H9 (cell line): ENCODE results near the gene WIZ. TPM values are rescaled to one million over a fixed set of nuclear protein-coding genes. Genes with fewer than 3 reads are reported as not detected.

ENCODE experiments used
- DNase-seq: peaks from one replicate; pipeline ENCODE4 v3.0.0-alpha.2; 2017
- H2AFZ ChIP-seq: one replicate; pipeline ENCODE4 v1.6.1; 2013; ENCODE audit warnings: mild to moderate bottlenecking, low read length, control low read depth, moderate library complexity
- H2AK5ac ChIP-seq: 2 replicates; pipeline ENCODE4 v1.6.1; 2013; ENCODE audit warnings: low read length, control low read depth, mixed read lengths; ENCODE audit not compliant: insufficient read length
- H2BK120ac ChIP-seq: one replicate; pipeline ENCODE4 v1.6.1; 2013; ENCODE audit warnings: low read depth, mild to moderate bottlenecking, low read length, control low read depth, inconsistent platforms; ENCODE audit not compliant: poor library complexity, severe bottlenecking
- H2BK12ac ChIP-seq: 2 replicates; pipeline ENCODE4 v1.6.1; 2013; ENCODE audit warnings: low read length, control low read depth, mixed read lengths, low read depth; ENCODE audit not compliant: insufficient read length
- H2BK15ac ChIP-seq: 2 replicates; pipeline ENCODE4 v1.6.1; 2013; ENCODE audit warnings: low read depth, low read length, control low read depth
- H2BK20ac ChIP-seq: one replicate; pipeline ENCODE4 v1.6.1; 2013; ENCODE audit warnings: low read depth, mild to moderate bottlenecking, low read length, control low read depth, inconsistent platforms; ENCODE audit not compliant: poor library complexity, severe bottlenecking
- H2BK5ac ChIP-seq: 2 replicates; pipeline ENCODE4 v1.6.1; 2013; ENCODE audit warnings: low read length, control low read depth, mixed read lengths; ENCODE audit not compliant: insufficient read length
- H3K14ac ChIP-seq: 2 replicates; pipeline ENCODE4 v1.6.1; 2013; ENCODE audit warnings: low read length, control low read depth; ENCODE audit not compliant: insufficient read depth
- H3K18ac ChIP-seq: 2 replicates; pipeline ENCODE4 v1.6.1; 2013; ENCODE audit warnings: low read depth, mild to moderate bottlenecking, mixed read lengths, low read length, control low read depth; ENCODE audit not compliant: insufficient read length
- H3K23ac ChIP-seq: 2 replicates; pipeline ENCODE4 v1.6.1; 2013; ENCODE audit warnings: low read length, control low read depth, mixed read lengths, low read depth; ENCODE audit not compliant: insufficient read length
- H3K23me2 ChIP-seq: 2 replicates; pipeline ENCODE4 v1.6.1; 2013; ENCODE audit warnings: low read depth, mild to moderate bottlenecking, mixed read lengths, low read length, control low read depth; ENCODE audit not compliant: insufficient read length, poor library complexity, severe bottlenecking
- H3K27ac ChIP-seq: 2 replicates; pipeline ENCODE4 v1.5.1; 2013; ENCODE audit warnings: low read length, control low read depth, mixed read lengths, low read depth; ENCODE audit not compliant: insufficient read length
- H3K27me3 ChIP-seq: 2 replicates; pipeline ENCODE4 v1.6.1; 2013; ENCODE audit warnings: low read length, control low read depth, inconsistent platforms; ENCODE audit not compliant: insufficient read depth
- H3K4ac ChIP-seq: 2 replicates; pipeline ENCODE4 v1.6.1; 2013; ENCODE audit warnings: low read depth, mild to moderate bottlenecking, control low read depth, inconsistent platforms, low read length, moderate library complexity
- H3K4me1 ChIP-seq: 2 replicates; pipeline ENCODE4 v1.6.1; 2013; ENCODE audit warnings: low read length, control low read depth, inconsistent platforms; ENCODE audit not compliant: insufficient read depth
- H3K4me2 ChIP-seq: 2 replicates; pipeline ENCODE4 v1.6.1; 2013; ENCODE audit warnings: low read length, control low read depth, mixed read lengths; ENCODE audit not compliant: insufficient read length, insufficient read depth
- H3K56ac ChIP-seq: 2 replicates; pipeline ENCODE4 v1.6.1; 2013; ENCODE audit warnings: low read depth, mild to moderate bottlenecking, mixed read lengths, low read length, control low read depth; ENCODE audit not compliant: insufficient read length
- H3K79me1 ChIP-seq: 2 replicates; pipeline ENCODE4 v1.6.1; 2013; ENCODE audit warnings: low read depth, mild to moderate bottlenecking, moderate library complexity, low read length, control low read depth, inconsistent platforms; ENCODE audit not compliant: insufficient read depth, poor library complexity, severe bottlenecking
- H3K79me2 ChIP-seq: 2 replicates; pipeline ENCODE4 v1.6.1; 2013; ENCODE audit warnings: low read length, control low read depth, inconsistent platforms; ENCODE audit not compliant: insufficient read depth
- H3K9ac ChIP-seq: 2 replicates; pipeline ENCODE4 v1.6.1; 2013; ENCODE audit warnings: low read length, control low read depth, mixed read lengths; ENCODE audit not compliant: insufficient read length; ENCODE audit errors: extremely low read depth
- H3K9me3 ChIP-seq: one replicate; pipeline ENCODE4 v1.6.1; 2013; ENCODE audit warnings: low read depth, low read length, inconsistent platforms; ENCODE audit not compliant: control insufficient read depth
- H3T11ph ChIP-seq: one replicate; pipeline ENCODE4 v1.6.1; 2013; ENCODE audit warnings: mild to moderate bottlenecking, low read length, control low read depth, inconsistent platforms
- H4K20me1 ChIP-seq: one replicate; pipeline ENCODE4 v1.6.1; 2013; ENCODE audit not compliant: control insufficient read depth, insufficient read length, insufficient read depth
- H4K5ac ChIP-seq: 2 replicates; pipeline ENCODE4 v1.6.1; 2013; ENCODE audit warnings: low read depth, mild to moderate bottlenecking, mixed read lengths, low read length, control low read depth; ENCODE audit not compliant: insufficient read length
- H4K8ac ChIP-seq: replicated peaks from 2 replicates; pipeline ENCODE4 v1.6.1; 2013; ENCODE audit warnings: low read length, control low read depth, mixed read lengths, low read depth; ENCODE audit not compliant: insufficient read length
- H4K91ac ChIP-seq: 2 replicates; pipeline ENCODE4 v1.6.1; 2013; ENCODE audit warnings: low read depth, mild to moderate bottlenecking, moderate library complexity, mixed read lengths, low read length, control low read depth; ENCODE audit not compliant: insufficient read length
- H3K27ac Mint-ChIP-seq, 3 experiments: 2 replicates in 2 of 3; 3 replicates in 1 of 3; pipeline ENCODE4 v1.8.0; 2020 to 2021; ENCODE audit warnings: mixed read lengths in 3 of 3, mild to moderate bottlenecking in 1 of 3, moderate library complexity in 1 of 3
- H3K27me3 Mint-ChIP-seq: 2 replicates; pipeline ENCODE4 v1.8.0; 2021; ENCODE audit warnings: low read depth, mild to moderate bottlenecking, moderate library complexity, mixed read lengths
- H3K36me3 Mint-ChIP-seq, 3 experiments: 2 replicates in 2 of 3; 3 replicates in 1 of 3; pipeline ENCODE4 v1.8.0; 2020 to 2021; ENCODE audit warnings: low read depth in 3 of 3, mixed read lengths in 3 of 3; ENCODE audit not compliant: insufficient read depth in 1 of 3
- H3K4me1 Mint-ChIP-seq, 2 experiments: 2 replicates each; pipeline ENCODE4 v1.8.0; 2020; ENCODE audit warnings: mixed read lengths in 2 of 2
- H3K4me3 Mint-ChIP-seq, 2 experiments: 2 replicates in 1 of 2; 3 replicates in 1 of 2; pipeline ENCODE4 v1.8.0; 2020 to 2021; ENCODE audit warnings: mild to moderate bottlenecking in 2 of 2, mixed read lengths in 2 of 2, moderate library complexity in 1 of 2
- H3K9me3 Mint-ChIP-seq, 2 experiments: 2 replicates in 1 of 2; 3 replicates in 1 of 2; pipeline ENCODE4 v1.8.0; 2020; ENCODE audit warnings: mild to moderate bottlenecking in 2 of 2, mixed read lengths in 2 of 2, moderate library complexity in 1 of 2
- WGBS: extraction: QIAGEN DNeasy Blood & Tissue Kit; methylation state at CpG from one replicate; pipeline ENCODE4 v1.1.7; 2013; ENCODE audit warnings: missing lambda C conversion rate, low lambda C conversion rate, mixed read lengths; ENCODE audit not compliant: insufficient read length; ENCODE audit errors: extremely low coverage; 5-methylcytosine and 5-hydroxymethylcytosine counted together
- total RNA-seq: library from RNA; stranded (reverse); gene quantifications from 2 replicates; pipeline ENCODE4 v1.2.1, GENCODE V29; 2021
- TF ChIP-seq, protein P1 (sequence below): fragments of 200-600 bp; sonication (generic); conservative IDR thresholded peaks from 3 replicates; pipeline ENCODE4 v1.8.0; 2021; ENCODE audit warnings: antibody characterized with exemption, mild to moderate bottlenecking

The WIZ gene
- total RNA-seq, 1 experiment from 2014 or later = 33.3 TPM

DNA sequence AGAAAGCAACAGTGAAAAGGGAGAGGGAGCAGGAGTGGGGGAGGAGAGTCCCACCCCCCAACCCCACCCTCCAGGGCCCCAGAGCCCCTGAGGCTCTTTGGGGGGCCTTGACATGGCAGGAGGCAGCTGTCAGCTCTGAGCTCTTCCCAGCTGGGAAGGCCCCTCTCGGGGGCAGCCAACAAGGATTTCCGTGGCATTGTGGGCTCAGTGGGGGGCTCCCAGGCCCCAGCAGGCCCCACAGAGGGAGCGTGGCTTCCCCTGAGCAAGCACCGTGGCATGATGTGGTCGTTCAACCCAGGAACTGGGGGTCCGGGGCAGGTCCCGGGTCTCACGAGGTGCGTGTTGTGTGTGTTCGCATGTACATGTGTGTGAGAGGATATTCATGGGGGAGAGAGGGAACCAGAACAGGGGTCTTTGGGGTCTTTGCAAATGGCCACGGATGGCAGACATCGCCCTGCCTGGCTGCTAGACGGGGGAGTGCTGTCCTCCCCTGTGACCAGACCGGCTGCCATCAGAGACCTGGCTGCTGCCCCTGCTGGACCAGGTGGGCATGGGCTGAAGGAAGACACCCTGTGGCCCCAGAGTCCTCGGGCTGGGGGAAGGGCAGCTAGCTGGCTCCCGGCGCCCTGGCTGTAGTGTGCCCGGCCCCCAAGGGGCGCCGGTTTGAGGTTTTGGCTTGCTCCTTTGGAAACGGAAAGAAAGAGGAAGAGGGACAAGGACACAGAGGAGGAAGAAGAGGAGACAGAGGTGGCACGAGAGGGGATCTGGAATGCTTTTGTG lies 27.3 kb downstream of the WIZ start:
- H2BK12ac ChIP-seq = no peak overlapping the region
- no peak overlapping the region for H3K4me2 ChIP-seq
- Mint-ChIP-seq H3K27me3 (no peaks in the 10 kb centered on the region), H3K27ac (no peak overlapping the region), H3K4me3 (no peak overlapping the region), H3K36me3 (peaks cover 35 to 46% (median 44%) of the 10 kb centered on the region in 3 experiments), H3K4me1 (peaks cover 7 to 11% of the 10 kb centered on the region in 2 experiments), H3K9me3 (peaks cover 0 to 3% of the 10 kb centered on the region in 2 experiments; a peak in 2 of 5 replicates)
- no peak overlapping the region for H3K14ac ChIP-seq
- no peaks in the 10 kb centered on the region for H3K9me3 ChIP-seq
- no peak overlapping the region for H3K4ac ChIP-seq
- no peak for DNase-seq
- no peak overlapping the region for H3T11ph ChIP-seq
- no peak overlapping the region for H2BK20ac ChIP-seq
- H4K20me1 ChIP-seq = no peaks in the 10 kb centered on the region
- H3K4me1 ChIP-seq = no peaks in the 10 kb centered on the region
- no peak overlapping the region for H3K9ac ChIP-seq
- peaks cover 6% of the 10 kb centered on the region for H3K23me2 ChIP-seq
- no peak overlapping the region for H3K18ac ChIP-seq
- no peak overlapping the region for H2BK15ac ChIP-seq
- peaks cover 7% of the 10 kb centered on the region for H3K79me1 ChIP-seq
- no CpG with 5 or more reads among the region's 22 CpGs for WGBS
- no peak overlapping the region for H2AFZ ChIP-seq
- no peaks in the 10 kb centered on the region for H3K27me3 ChIP-seq
- H3K23ac ChIP-seq = no peak overlapping the region
- H3K79me2 ChIP-seq = peaks cover 11% of the 10 kb centered on the region; the same call in 1 of the 2 replicates
- H4K8ac ChIP-seq = no peak overlapping the region
- H2BK120ac ChIP-seq = no peak overlapping the region
- H2AK5ac ChIP-seq = no peak overlapping the region
- no peak overlapping the region for H3K27ac ChIP-seq
- H3K56ac ChIP-seq = no peak overlapping the region
- no peak overlapping the region for H4K5ac ChIP-seq
- no peak overlapping the region for H2BK5ac ChIP-seq
- H4K91ac ChIP-seq = no peak overlapping the region
- TF ChIP-seq, protein P1, sequence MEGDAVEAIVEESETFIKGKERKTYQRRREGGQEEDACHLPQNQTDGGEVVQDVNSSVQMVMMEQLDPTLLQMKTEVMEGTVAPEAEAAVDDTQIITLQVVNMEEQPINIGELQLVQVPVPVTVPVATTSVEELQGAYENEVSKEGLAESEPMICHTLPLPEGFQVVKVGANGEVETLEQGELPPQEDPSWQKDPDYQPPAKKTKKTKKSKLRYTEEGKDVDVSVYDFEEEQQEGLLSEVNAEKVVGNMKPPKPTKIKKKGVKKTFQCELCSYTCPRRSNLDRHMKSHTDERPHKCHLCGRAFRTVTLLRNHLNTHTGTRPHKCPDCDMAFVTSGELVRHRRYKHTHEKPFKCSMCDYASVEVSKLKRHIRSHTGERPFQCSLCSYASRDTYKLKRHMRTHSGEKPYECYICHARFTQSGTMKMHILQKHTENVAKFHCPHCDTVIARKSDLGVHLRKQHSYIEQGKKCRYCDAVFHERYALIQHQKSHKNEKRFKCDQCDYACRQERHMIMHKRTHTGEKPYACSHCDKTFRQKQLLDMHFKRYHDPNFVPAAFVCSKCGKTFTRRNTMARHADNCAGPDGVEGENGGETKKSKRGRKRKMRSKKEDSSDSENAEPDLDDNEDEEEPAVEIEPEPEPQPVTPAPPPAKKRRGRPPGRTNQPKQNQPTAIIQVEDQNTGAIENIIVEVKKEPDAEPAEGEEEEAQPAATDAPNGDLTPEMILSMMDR = peak; percentile 10; the same call in 1 of the 3 replicates
